ENCODE data around the gene ELP5. TPM values are rescaled to one million over a fixed set of nuclear protein-coding genes. Genes with fewer than 3 reads are reported as not detected.

Gene ELP5
- total and polyA plus RNA-seq, 5 donors = 37.9 to 100 (median 75.6) TPM

DNA sequence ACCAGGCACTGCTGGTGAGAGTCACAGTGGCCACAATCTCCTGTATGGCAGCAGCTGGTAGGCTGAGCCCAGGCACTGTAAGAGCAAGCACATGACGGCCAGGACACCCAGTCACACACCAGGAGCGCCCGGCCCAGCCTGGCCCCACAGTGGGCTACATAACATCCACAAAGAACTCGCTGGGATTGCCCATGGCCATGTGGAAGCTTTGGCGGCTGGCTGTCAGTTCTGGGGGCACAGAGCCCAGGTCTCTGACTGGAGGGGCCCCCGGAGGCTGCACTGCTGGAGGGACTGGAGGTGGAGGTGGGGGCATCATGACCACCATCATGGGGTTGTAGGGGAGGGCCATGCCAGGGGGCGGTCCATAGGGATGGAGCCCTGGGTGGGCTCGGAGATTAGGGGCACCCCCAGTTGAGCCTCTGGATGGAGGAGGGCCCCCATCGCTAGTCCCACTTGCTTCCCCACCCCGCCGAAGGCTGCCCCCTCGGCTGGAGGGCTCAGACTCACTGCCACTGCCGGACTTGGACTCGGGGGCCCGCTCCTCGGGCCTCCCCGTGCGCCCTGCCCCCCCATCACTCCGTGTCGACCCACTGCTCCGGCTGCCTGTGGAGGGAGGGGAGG is 26.2 kb upstream of the ELP5 start:
- Histone ChIP-seq H3K27ac (ENCODE audit: low read length) (no peak overlapping the region), H3K27me3 (ENCODE audit: control insufficient read depth, insufficient read depth) (no peaks in the 10 kb centered on the region), H3K4me1 (ENCODE audit: control insufficient read depth, insufficient read depth, low read length) (peaks cover under 1% of the 10 kb centered on the region), H3K4me3 (ENCODE audit: low read length) (no peak overlapping the region), H3K9me3 (ENCODE audit: control insufficient read depth, low read length) (no peaks in the 10 kb centered on the region)
- DNase-seq (peak in 2 of 3 donors; percentile 60 to 63), ATAC-seq (peak in 1 of 2 donors; percentile 4)
- intact Hi-C loops (cut with DNase I) = no loop called here
- 76% methylated on average over 21 of the region's 21 CpGs for whole genome bisulfite sequencing

GRCh38 chr17:7226721-7227710 is 25.0 kb upstream of the ELP5 start:
- Histone ChIP-seq H3K27me3 (ENCODE audit: control insufficient read depth, insufficient read depth) (no peaks in the 10 kb centered on the region), H3K4me1 (ENCODE audit: control insufficient read depth, insufficient read depth, low read length) (no peaks in the 10 kb centered on the region), H3K27ac (ENCODE audit: low read length) (no peak overlapping the region), H3K4me3 (ENCODE audit: low read length) (no peak overlapping the region), H3K9me3 (ENCODE audit: control insufficient read depth, low read length) (no peaks in the 10 kb centered on the region)
- intact Hi-C loops (cut with DNase I) = no loop called here
- 91% methylated on average over 31 of the region's 31 CpGs for WGBS
- ATAC-seq (no peak), DNase-seq (peak in 1 of 3 donors; percentile 53)

DNA sequence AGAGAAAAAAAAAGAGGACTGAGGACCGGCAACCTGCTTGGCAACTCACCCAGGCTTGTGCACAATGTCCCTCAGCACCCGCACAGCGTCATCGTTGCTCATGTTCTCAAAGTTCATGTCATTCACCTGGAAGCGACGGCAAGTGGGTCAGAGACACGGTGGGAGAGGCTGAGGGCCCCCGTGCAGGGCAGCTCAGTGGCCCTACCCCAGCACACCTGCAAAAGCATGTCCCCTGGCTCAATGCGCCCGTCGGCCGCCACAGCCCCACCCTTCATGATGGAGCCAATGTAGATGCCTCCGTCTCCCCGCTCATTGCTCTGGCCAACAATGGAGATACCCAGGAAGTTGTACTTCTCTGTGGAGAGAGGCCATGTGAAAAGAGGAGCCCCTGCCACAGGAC is 23.1 kb upstream of the ELP5 start:
- peaks cover 3% of the 10 kb centered on the region for H3K4me1 ChIP-seq (ENCODE audit: control insufficient read depth, insufficient read depth, low read length)
- H3K27ac ChIP-seq (ENCODE audit: low read length) = no peak overlapping the region
- no peak for ATAC-seq
- no peak overlapping the region for H3K4me3 ChIP-seq (ENCODE audit: low read length)
- intact Hi-C loops (cut with DNase I) = no loop called here
- no peaks in the 10 kb centered on the region for H3K9me3 ChIP-seq (ENCODE audit: control insufficient read depth, low read length)
- DNase-seq = peak in 2 of 3 donors; percentile 35 to 50
- no peaks in the 10 kb centered on the region for H3K27me3 ChIP-seq (ENCODE audit: control insufficient read depth, insufficient read depth)
- whole genome bisulfite sequencing = 91% methylated on average over 14 of the region's 14 CpGs

DNA sequence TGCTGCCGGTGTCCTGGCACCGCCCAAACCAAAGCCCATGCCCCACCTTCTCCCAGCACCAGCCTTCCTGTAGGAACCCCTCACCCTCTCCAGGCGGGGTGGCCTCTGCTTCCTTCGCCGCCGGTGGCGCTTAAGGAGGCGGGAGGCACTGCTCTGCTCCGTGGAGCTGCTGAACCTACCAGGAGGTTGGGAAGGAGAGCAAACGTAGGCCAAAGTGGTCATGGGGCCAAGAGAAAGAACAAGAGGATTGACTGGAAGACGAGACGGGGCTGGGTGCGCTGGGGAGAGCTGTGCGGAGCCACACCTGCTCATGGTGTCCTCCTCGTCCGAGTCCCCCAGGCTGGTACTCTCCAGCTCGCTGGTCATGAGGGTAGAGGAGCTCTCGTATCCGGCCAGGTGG is 22.5 kb upstream of the ELP5 start:
- Histone ChIP-seq H3K4me3 (ENCODE audit: low read length) (no peak overlapping the region), H3K27me3 (ENCODE audit: control insufficient read depth, insufficient read depth) (no peaks in the 10 kb centered on the region), H3K27ac (ENCODE audit: low read length) (no peak overlapping the region), H3K9me3 (ENCODE audit: control insufficient read depth, low read length) (no peaks in the 10 kb centered on the region), H3K4me1 (ENCODE audit: control insufficient read depth, insufficient read depth, low read length) (peaks cover 3% of the 10 kb centered on the region)
- ATAC-seq (no peak), DNase-seq (peak in 2 of 3 donors; percentile 34 to 41)
- intact Hi-C loops (cut with DNase I) = no loop called here
- 94% methylated on average over 19 of the region's 19 CpGs for WGBS

GRCh38 chr17:7232114-7232513 is 19.9 kb upstream of the ELP5 start:
- DNase-seq (no peak), ATAC-seq (no peak)
- Histone ChIP-seq H3K9me3 (ENCODE audit: control insufficient read depth, low read length) (no peaks in the 10 kb centered on the region), H3K27ac (ENCODE audit: low read length) (no peak overlapping the region), H3K4me3 (ENCODE audit: low read length) (no peak overlapping the region), H3K27me3 (ENCODE audit: control insufficient read depth, insufficient read depth) (no peaks in the 10 kb centered on the region), H3K4me1 (ENCODE audit: control insufficient read depth, insufficient read depth, low read length) (peaks cover 3% of the 10 kb centered on the region)
- WGBS = 73% methylated on average over 5 of the region's 5 CpGs
- intact Hi-C loops (cut with DNase I) = no loop called here

DNA sequence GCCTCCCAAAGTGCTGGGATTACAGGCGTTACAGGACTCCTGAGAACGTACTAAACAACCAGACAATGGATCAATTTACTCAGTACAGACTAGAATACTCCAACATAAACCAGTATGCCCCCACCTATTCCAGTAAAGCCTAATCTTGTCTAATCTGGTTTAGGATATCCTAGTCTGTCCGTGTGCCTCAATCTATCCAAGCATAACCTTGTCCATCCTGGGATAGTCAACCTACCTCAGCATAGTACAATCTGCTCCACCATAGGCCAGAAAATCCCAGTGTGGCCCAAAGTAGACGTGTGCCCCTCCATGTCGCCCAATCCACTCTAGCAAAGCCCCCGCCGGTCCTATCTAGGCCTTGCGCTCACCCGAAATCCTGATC is 18.3 kb upstream of the ELP5 start:
- under 1% methylated on average over 9 of the region's 9 CpGs for WGBS
- Histone ChIP-seq H3K27ac (ENCODE audit: low read length) (peak overlapping the region; percentile 15), H3K9me3 (ENCODE audit: control insufficient read depth, low read length) (no peaks in the 10 kb centered on the region), H3K4me3 (ENCODE audit: low read length) (peak overlapping the region; percentile 63), H3K27me3 (ENCODE audit: control insufficient read depth, insufficient read depth) (no peaks in the 10 kb centered on the region), H3K4me1 (ENCODE audit: control insufficient read depth, insufficient read depth, low read length) (peaks cover 5% of the 10 kb centered on the region)
- peak in 1 of 2 donors; percentile 0 for ATAC-seq
- intact Hi-C loops (cut with DNase I) = no loop called here
- no peak for DNase-seq

- ATAC-seq (peak; percentile 67), DNase-seq (peak; percentile 96 to 98 (median 98))
- no peaks in the 10 kb centered on the region for H3K9me3 ChIP-seq (ENCODE audit: control insufficient read depth, low read length)
- under 1% methylated on average over 72 of the region's 72 CpGs for WGBS
- peak within 1 kb of the TSS; percentile 63 for H3K4me3 ChIP-seq (ENCODE audit: low read length)
- no peaks in the 10 kb centered on the region for H3K27me3 ChIP-seq (ENCODE audit: control insufficient read depth, insufficient read depth)
- peaks cover 5% of the 10 kb centered on the region for H3K4me1 ChIP-seq (ENCODE audit: control insufficient read depth, insufficient read depth, low read length)
- intact Hi-C loops (cut with DNase I) = no loop called here
- H3K27ac ChIP-seq (ENCODE audit: low read length) = peak within 1 kb of the TSS; percentile 46
Observed at GRCh38 chr17:7234083-7234951, 17.7 kb upstream of the ELP5 start, which contains the start of gene DVL2. Gene DVL2 (minus strand): TSS chr17:7234517. CDS start chr17:7234262, 255 bp downstream.

GRCh38 chr17:7235693-7236665 is 16.0 kb upstream of the ELP5 start:
- no peak for ATAC-seq
- Histone ChIP-seq H3K4me3 (ENCODE audit: low read length) (no peak overlapping the region), H3K4me1 (ENCODE audit: control insufficient read depth, insufficient read depth, low read length) (peaks cover 8% of the 10 kb centered on the region), H3K9me3 (ENCODE audit: control insufficient read depth, low read length) (no peaks in the 10 kb centered on the region), H3K27me3 (ENCODE audit: control insufficient read depth, insufficient read depth) (no peaks in the 10 kb centered on the region), H3K27ac (ENCODE audit: low read length) (no peak overlapping the region)
- peak in 1 of 3 donors; percentile 37 for DNase-seq
- 84% methylated on average over 22 of the region's 22 CpGs for WGBS
- intact Hi-C loops (cut with DNase I) = no loop called here

- no peaks in the 10 kb centered on the region for H3K9me3 ChIP-seq (ENCODE audit: control insufficient read depth, low read length)
- H3K4me1 ChIP-seq (ENCODE audit: control insufficient read depth, insufficient read depth, low read length) = peaks cover 11% of the 10 kb centered on the region
- no peaks in the 10 kb centered on the region for H3K27me3 ChIP-seq (ENCODE audit: control insufficient read depth, insufficient read depth)
- intact Hi-C loops (cut with DNase I) = no loop called here
- no peak overlapping the region for H3K4me3 ChIP-seq (ENCODE audit: low read length)
- DNase-seq (peak in 1 of 3 donors; percentile 23), ATAC-seq (no peak)
- no peak overlapping the region for H3K27ac ChIP-seq (ENCODE audit: low read length)
- WGBS = 85% methylated on average over 6 of the region's 6 CpGs
Observed at GRCh38 chr17:7236808-7237207, 15.2 kb upstream of the ELP5 start.

Data from right cardiac atrium (tissue), 5 donors.